Sciatic nerve (tissue), 2 donors: Measurements from ENCODE around the gene AFF3. TPM values are rescaled to one million over a fixed set of nuclear protein-coding genes. Genes with fewer than 3 reads are reported as not detected.

Experiments used
- ATAC-seq: fragments of 200-7000 bp; cut with Tn5 transposase; one replicate; pipeline ENCODE4 v1.9.1; 2020; ENCODE audit warnings: mild to moderate bottlenecking, moderate library complexity
- DNase-seq: peaks from one replicate; pipeline ENCODE4 v3.0.0-alpha.2; 2020; ENCODE audit warnings: low spot score
- intact Hi-C: fragments of 100-400 bp; cut with DNase I; formaldehyde crosslinking; loops from one replicate; pipeline ENCODE4 v1.14.2; 2022
- total RNA-seq: library from RNA; stranded (reverse); fragmentation: NEBNext Ultra II Directional; extraction: Animal tissue kit (Norgen Biotek cat#: 25700); gene quantifications from one replicate; pipeline ENCODE4 v1.2.1, GENCODE V29; 2021
- donor health status: DM: no; HTN: no; CAD: no.
- donor health status: DM: no; HTN: no; CAD: no.

The AFF3 gene
- total RNA-seq, 1 donor from 2014 or later, result 14.2 TPM

GRCh38 chr2:100151310-100151709 is 8.9 kb upstream of the AFF3 start:
- ATAC-seq (no peak), DNase-seq (no peak)
- intact Hi-C loops, result no loop called here

GRCh38 chr2:100148883-100149282 is 6.5 kb upstream of the AFF3 start:
- intact Hi-C loops, result no loop called here
- no peak for DNase-seq
- no peak for ATAC-seq

- intact Hi-C loops, result no loop called here
- no peak for ATAC-seq
- DNase-seq, result no peak
These were observed 4.2 kb upstream of the AFF3 start for GRCh38 chr2:100146657-100146960.

- no peak for DNase-seq
- intact Hi-C loops, result no loop called here
- no peak for ATAC-seq
These were observed 3.7 kb upstream of the AFF3 start for GRCh38 chr2:100145893-100146656.

GRCh38 chr2:100143286-100143685 is 896 bp upstream of the AFF3 start:
- intact Hi-C loops, result no loop called here
- DNase-seq (no peak), ATAC-seq (no peak)

GRCh38 chr2:100141906-100142305 is 484 bp downstream of the AFF3 start:
- DNase-seq (no peak), ATAC-seq (no peak)
- intact Hi-C loops, result no loop called here

GRCh38 chr2:100140582-100140981 is 1.8 kb downstream of the AFF3 start:
- DNase-seq, result no peak
- peak; percentile 39 for ATAC-seq
- intact Hi-C loops, result no loop called here

GRCh38 chr2:100137866-100138570 is 4.4 kb downstream of the AFF3 start:
- ATAC-seq, result no peak
- intact Hi-C loops, result no loop called here
- no peak for DNase-seq

- no peak for ATAC-seq
- intact Hi-C loops, result no loop called here
These were observed 5.1 kb downstream of the AFF3 start for GRCh38 chr2:100137318-100137717.

GRCh38 chr2:100136310-100136709 is 6.1 kb downstream of the AFF3 start:
- intact Hi-C loops, result no loop called here
- DNase-seq (no peak), ATAC-seq (no peak)

More at GRCh38 chr2:100137318-100137717, 5.1 kb downstream of the AFF3 start:
- no peak for DNase-seq

GRCh38 chr2:100135415-100135814 is 7.0 kb downstream of the AFF3 start:
- intact Hi-C loops, result loop anchor here (1.0 kb wide), 1 partner anchor 14 kb away; no protein-coding TSS in a partner anchor
- no peak for DNase-seq
- no peak for ATAC-seq

- intact Hi-C loops, result no loop called here
- DNase-seq, result no peak
- no peak for ATAC-seq
These were observed 11.6 kb downstream of the AFF3 start for GRCh38 chr2:100130595-100131391.

- intact Hi-C loops, result no loop called here
- DNase-seq, result no peak
- ATAC-seq, result no peak
These were observed 15.4 kb downstream of the AFF3 start for GRCh38 chr2:100126897-100127401.

GRCh38 chr2:100126201-100126600 is 16.2 kb downstream of the AFF3 start:
- no peak for DNase-seq
- intact Hi-C loops, result no loop called here

GRCh38 chr2:100125626-100126025 is 16.8 kb downstream of the AFF3 start:
- no peak for DNase-seq
- intact Hi-C loops, result no loop called here
- ATAC-seq, result no peak

More at GRCh38 chr2:100126201-100126600, 16.2 kb downstream of the AFF3 start:
- no peak for ATAC-seq

GRCh38 chr2:100124761-100125160 is 17.6 kb downstream of the AFF3 start:
- ATAC-seq, result no peak
- DNase-seq, result no peak
- intact Hi-C loops, result no loop called here

- ATAC-seq (no peak), DNase-seq (no peak)
- intact Hi-C loops, result loop anchor here (1.0 kb wide), 1 partner anchor 14 kb away; no protein-coding TSS in a partner anchor
These were observed 21.2 kb downstream of the AFF3 start for GRCh38 chr2:100121124-100121718.

- no peak for DNase-seq
- intact Hi-C loops, result no loop called here
- ATAC-seq, result no peak
These were observed 23.2 kb downstream of the AFF3 start for GRCh38 chr2:100119235-100119634.

- ATAC-seq (no peak), DNase-seq (no peak)
- intact Hi-C loops, result no loop called here
These were observed 28.4 kb downstream of the AFF3 start for GRCh38 chr2:100113990-100114433.
